GM12878 (cell line): ENCODE measurements around the gene RALGPS1. TPM values are rescaled to one million over a fixed set of nuclear protein-coding genes. Genes with fewer than 3 reads are reported as not detected.

ENCODE experiments used
- ATAC-seq: fragments of 200-7000 bp; cut with Tn5 transposase; 3 replicates; pipeline ENCODE4 v1.9.1; 2020; ENCODE audit warnings: mild to moderate bottlenecking, moderate library complexity
- BruUV-seq: library from RNA; stranded (reverse); fragments of 400-500 nt; replicated peaks from 2 replicates; lab custom pipeline; 2021; lab: Mats Ljungman, UMichigan
- CTCF ChIA-PET: fragments of 300-600 bp; sonication (Branson Sonifier 250); formaldehyde crosslinking; extraction: SDS; loops from one replicate; lab custom pipeline; 2021; ENCODE audit warnings: inconsistent platforms; lab: Yijun Ruan, JAX
- POLR2A ChIA-PET: fragments of 350-600 bp; formaldehyde crosslinking; extraction: SDS; loops from one replicate; lab custom pipeline; 2021; ENCODE audit warnings: inconsistent platforms; lab: Charles Lee
- RAD21 ChIA-PET: fragments of 300-600 bp; sonication (Branson Sonifier 250); formaldehyde crosslinking; loops from one replicate; lab custom pipeline; 2023; ENCODE audit warnings: antibody characterized with exemption; ENCODE audit not compliant: unreplicated experiment; lab: Charles Lee
- SMC1A ChIA-PET: fragments of 300-600 bp; sonication (Branson Sonifier 250); formaldehyde crosslinking; loops from one replicate; lab custom pipeline; 2023; ENCODE audit not compliant: unreplicated experiment, uncharacterized antibody; lab: Charles Lee
- DNase-seq: peaks from one replicate; pipeline ENCODE4 v3.0.0-alpha.2; 2011; ENCODE audit warnings: low read depth, low spot score
- FAIRE-seq: peaks from 3 replicates; lab custom pipeline; 2011; peaks lifted over from hg19 to GRCh38; lab: Jason Lieb, UNC
- H2AFZ ChIP-seq: 2 replicates; pipeline ENCODE4 v1.6.0; 2011; ENCODE audit warnings: low read depth, low read length, control low read depth; ENCODE audit not compliant: control insufficient read depth
- H3K27ac ChIP-seq: 2 replicates; pipeline ENCODE4 v1.5.1; 2011; ENCODE audit warnings: control low read depth; ENCODE audit not compliant: control insufficient read depth, insufficient read depth
- H3K27me3 ChIP-seq, 2 experiments: replicated peaks in 1 of 2; 2 replicates each; pipeline versions ENCODE4 v1.6.0 to v1.6.1; 2011; ENCODE audit warnings: low read length in 1 of 2; ENCODE audit not compliant: control insufficient read depth in 2 of 2, insufficient read depth in 2 of 2
- H3K36me3 ChIP-seq, 2 experiments: 2 replicates each; pipeline ENCODE4 v1.5.1; 2011; ENCODE audit warnings: low read length in 1 of 2; ENCODE audit not compliant: control insufficient read depth in 2 of 2, insufficient read depth in 2 of 2
- H3K4me1 ChIP-seq: 2 replicates; pipeline ENCODE4 v1.6.1; 2011; ENCODE audit warnings: mild to moderate bottlenecking, low read length, moderate library complexity, mixed read lengths; ENCODE audit not compliant: control insufficient read depth, insufficient read depth
- H3K4me2 ChIP-seq: 2 replicates; pipeline ENCODE4 v1.6.0; 2011; ENCODE audit warnings: control low read depth; ENCODE audit not compliant: control insufficient read depth, insufficient read depth
- H3K4me3 ChIP-seq: fragments of 200-600 bp; sonication (generic); 2 replicates; pipeline ENCODE4 v1.5.1; 2016
- H3K79me2 ChIP-seq: 2 replicates; pipeline ENCODE4 v1.6.0; 2011; ENCODE audit warnings: low read length; ENCODE audit not compliant: control insufficient read depth, insufficient read depth
- H3K9ac ChIP-seq: 2 replicates; pipeline ENCODE4 v1.8.0; 2011; ENCODE audit warnings: low read length, control low read depth, mixed read lengths; ENCODE audit not compliant: control insufficient read depth, insufficient read depth
- H3K9me3 ChIP-seq: replicated peaks from 3 replicates; pipeline ENCODE4 v1.5.1; 2011; ENCODE audit warnings: mild to moderate bottlenecking, low read length; ENCODE audit not compliant: control insufficient read depth, insufficient read depth
- H4K20me1 ChIP-seq: 2 replicates; pipeline ENCODE4 v1.6.0; 2011; ENCODE audit not compliant: control insufficient read depth, insufficient read depth
- CHD4 ChIP-seq: fragments of 200-600 bp; sonication (generic); IDR thresholded peaks from 2 replicates; pipeline ENCODE4 v1.6.1; 2016; ENCODE audit warnings: mild to moderate bottlenecking
- E2F8 ChIP-seq: fragments of 450-650 bp; IDR thresholded peaks from 2 replicates; pipeline ENCODE4 v1.6.1; 2018; ENCODE audit warnings: mild to moderate bottlenecking, low read depth, moderate library complexity; ENCODE audit not compliant: partially characterized antibody
- JUND ChIP-seq: IDR thresholded peaks from 2 replicates; pipeline ENCODE4 v1.6.1; 2012; ENCODE audit warnings: low read depth, mild to moderate bottlenecking, low read length, improper control_type of control experiment, moderate library complexity
- KLF5 ChIP-seq: fragments of 450-650 bp; IDR thresholded peaks from 2 replicates; pipeline ENCODE4 v1.6.1; 2014; ENCODE audit warnings: mild to moderate bottlenecking; ENCODE audit not compliant: partially characterized antibody
- MLLT1 ChIP-seq: fragments of 450-650 bp; IDR thresholded peaks from 2 replicates; pipeline ENCODE4 v1.6.1; 2016; ENCODE audit warnings: mild to moderate bottlenecking
- MXI1 ChIP-seq: fragments of 150-350 bp; IDR thresholded peaks from 2 replicates; pipeline ENCODE4 v1.6.1; 2011; ENCODE audit warnings: low read depth, mild to moderate bottlenecking, inconsistent platforms, low read length, improper control_type of control experiment
- NFYA ChIP-seq: IDR thresholded peaks from 2 replicates; pipeline ENCODE4 v1.6.1; 2011; ENCODE audit warnings: low read depth, mild to moderate bottlenecking, low read length, improper control_type of control experiment, borderline replicate concordance
- SP1 ChIP-seq: IDR thresholded peaks from one replicate; pipeline ENCODE4 v1.6.1; 2011; ENCODE audit warnings: low read depth, low read length
- SREBF2 ChIP-seq: IDR thresholded peaks from 2 replicates; pipeline ENCODE4 v1.6.1; 2012; ENCODE audit warnings: mild to moderate bottlenecking, low read length
- SRF ChIP-seq, 2 experiments: IDR thresholded peaks; 2 replicates each; pipeline ENCODE4 v1.6.1; 2011; ENCODE audit warnings: low read depth in 2 of 2, low read length in 2 of 2, mild to moderate bottlenecking in 1 of 2, moderate library complexity in 1 of 2
- STAT3 ChIP-seq: IDR thresholded peaks from 2 replicates; pipeline ENCODE4 v1.6.1; 2011; ENCODE audit warnings: low read depth, low read length, improper control_type of control experiment
- ZNF592 ChIP-seq: fragments of 450-650 bp; IDR thresholded peaks from 2 replicates; pipeline ENCODE4 v1.6.1; 2017; ENCODE audit warnings: mild to moderate bottlenecking, moderate library complexity
- ZNF622 ChIP-seq: fragments of 450-650 bp; IDR thresholded peaks from 2 replicates; pipeline ENCODE4 v1.6.1; 2017; ENCODE audit warnings: mild to moderate bottlenecking, inconsistent platforms
- WGBS: methylation state at CpG from one replicate; pipeline ENCODE4 v1.1.6; 2016; ENCODE audit warnings: low lambda C conversion rate; ENCODE audit not compliant: insufficient replicate concordance, insufficient coverage; ENCODE audit errors: missing lambda C conversion rate; 5-methylcytosine and 5-hydroxymethylcytosine counted together
- in situ Hi-C: fragments of 300-500 bp; cut with MboI; formaldehyde crosslinking; loops from 9 replicates; pipeline ENCODE4 v1.14.3; 2018; ENCODE audit warnings: mixed read lengths
- intact Hi-C: fragments of 100-400 bp; cut with micrococcal nuclease; formaldehyde crosslinking; loops from one replicate; pipeline ENCODE4 v1.14.2; 2022; ENCODE audit not compliant: unreplicated experiment
- polyA plus RNA-seq, 11 experiments: library from polyadenylated mRNA; depleted of rRNA in 4 of 11; unstranded in 6 of 11; stranded (reverse) in 5 of 11; fragments of >200 nt; fragmentation: Nextera tagmentation in 4 of 11; fragmentation: Illumina TruSeq in 1 of 11; extraction: Ambion mirVana in 4 of 11; extraction: Trizol in 1 of 11; gene quantifications; 1 replicate in 1 of 11; 2 replicates in 10 of 11; pipeline versions ENCODE4 v1.2.1 to v1.2.3, GENCODE V29; 2011 to 2016; ENCODE audit warnings: inconsistent platforms in 2 of 11, missing spikeins in 2 of 11, low read depth in 1 of 11
- total RNA-seq, 4 experiments: library from RNA; depleted of rRNA in 3 of 4; stranded (reverse); fragments of >200 nt in 3 of 4; fragmentation: Illumina TruSeq in 1 of 4; extraction: Trizol in 1 of 4; gene quantifications; 2 replicates each; pipeline versions ENCODE4 v1.2.1 to v1.2.3, GENCODE V29; 2013 to 2021
- TF ChIP-seq, protein P1 (sequence below), 3 experiments: IDR thresholded peaks in 2 of 3; conservative IDR thresholded peaks in 1 of 3; 2 replicates each; pipeline ENCODE4 v1.5.1; 2011; ENCODE audit warnings: low read depth in 3 of 3, low read length in 3 of 3, mild to moderate bottlenecking in 3 of 3, control low read depth in 2 of 3, moderate library complexity in 2 of 3, inconsistent platforms in 1 of 3, mixed read lengths in 1 of 3; ENCODE audit not compliant: control insufficient read depth in 2 of 3, insufficient read depth in 1 of 3; ENCODE audit errors: extremely low read depth in 1 of 3

Gene RALGPS1
- total and polyA plus RNA-seq, 10 of the 15 experiments (the other 5 are each of a cell fraction or from before 2014, with no cell fraction given), result 0.13 to 5.6 (median 2.7) TPM

GRCh38 chr9:127148014-127148413 is 233.4 kb downstream of the RALGPS1 start:
- no TSS peak for BruUV-seq
- H3K9me3 ChIP-seq, result no peaks in the 10 kb centered on the region; the same call in 2 of the 3 replicates
- H3K79me2 ChIP-seq, result no peaks in the 10 kb centered on the region
- SMC1A ChIA-PET, result interaction anchor here (1.2 to 1.9 kb wide), 4 partner anchors 12 to 29 kb away, joined by 3 to 8 read pairs (median 6); no protein-coding TSS in a partner anchor
- H2AFZ ChIP-seq, result no peak overlapping the region
- DNase-seq, result no peak
- H3K27me3 ChIP-seq, result no peaks in the 10 kb centered on the region
- RAD21 ChIA-PET, result no interaction called here
- H3K9ac ChIP-seq, result no peak overlapping the region
- no peaks in the 10 kb centered on the region for H4K20me1 ChIP-seq
- no peaks in the 10 kb centered on the region for H3K4me1 ChIP-seq
- in situ Hi-C loops (no loop called here), intact Hi-C loops (no loop called here)
- H3K27ac ChIP-seq, result no peak overlapping the region
- no peak for FAIRE-seq
- 76% methylated on average over 5 of the region's 5 CpGs for WGBS
- POLR2A ChIA-PET, result interaction anchor here (1.1 kb wide), 1 partner anchor 64 kb away, joined by 3 read pairs; no protein-coding TSS in a partner anchor
- CTCF ChIA-PET, result interaction anchor here (1.0 kb wide), 1 partner anchor 51 kb away, joined by 3 read pairs; no protein-coding TSS in a partner anchor
- H3K36me3 ChIP-seq, result no peaks in the 10 kb centered on the region; a peak in 1 of 4 replicates
- no peak overlapping the region for H3K4me2 ChIP-seq
- no peak for ATAC-seq
- no peak overlapping the region for H3K4me3 ChIP-seq
- TF ChIP-seq ZNF622 (no peak), MXI1 (no peak), JUND (no peak), CHD4 (no peak), SRF (IDR thresholded peaks at IDR 0.05; ENCODE audit: low read depth in 2 of 2, low read length in 2 of 2) (no peak), SP1 (no peak), KLF5 (no peak), MLLT1 (no peak), NFYA (no peak), SREBF2 (no peak), ZNF592 (no peak), E2F8 (no peak), STAT3 (no peak)
- TF ChIP-seq, protein P1, sequence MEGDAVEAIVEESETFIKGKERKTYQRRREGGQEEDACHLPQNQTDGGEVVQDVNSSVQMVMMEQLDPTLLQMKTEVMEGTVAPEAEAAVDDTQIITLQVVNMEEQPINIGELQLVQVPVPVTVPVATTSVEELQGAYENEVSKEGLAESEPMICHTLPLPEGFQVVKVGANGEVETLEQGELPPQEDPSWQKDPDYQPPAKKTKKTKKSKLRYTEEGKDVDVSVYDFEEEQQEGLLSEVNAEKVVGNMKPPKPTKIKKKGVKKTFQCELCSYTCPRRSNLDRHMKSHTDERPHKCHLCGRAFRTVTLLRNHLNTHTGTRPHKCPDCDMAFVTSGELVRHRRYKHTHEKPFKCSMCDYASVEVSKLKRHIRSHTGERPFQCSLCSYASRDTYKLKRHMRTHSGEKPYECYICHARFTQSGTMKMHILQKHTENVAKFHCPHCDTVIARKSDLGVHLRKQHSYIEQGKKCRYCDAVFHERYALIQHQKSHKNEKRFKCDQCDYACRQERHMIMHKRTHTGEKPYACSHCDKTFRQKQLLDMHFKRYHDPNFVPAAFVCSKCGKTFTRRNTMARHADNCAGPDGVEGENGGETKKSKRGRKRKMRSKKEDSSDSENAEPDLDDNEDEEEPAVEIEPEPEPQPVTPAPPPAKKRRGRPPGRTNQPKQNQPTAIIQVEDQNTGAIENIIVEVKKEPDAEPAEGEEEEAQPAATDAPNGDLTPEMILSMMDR (IDR thresholded peaks at IDR 0.05 in 2 of 3, conservative IDR thresholded peaks at IDR 0.05 in 1 of 3; ENCODE audit: control insufficient read depth in 2 of 3, extremely low read depth in 1 of 3, insufficient read depth in 1 of 3, low read depth in 3 of 3, low read length in 3 of 3), result no peak
